GM19025 (cell line): ENCODE measurements around the gene UNC5C.

ENCODE experiments used
- ATAC-seq: cut with Tn5 transposase; IDR thresholded peaks from one replicate; pipeline ENCODE4 v1.9.1; 2021; ENCODE audit warnings: mild to moderate bottlenecking, low read depth, moderate library complexity; ENCODE audit not compliant: unreplicated experiment

UNC5C gene

GRCh38 chr4:95524184-95524583 lies 24.6 kb downstream of the UNC5C start:
- no peak for ATAC-seq

GRCh38 chr4:95522682-95523530 lies 25.9 kb downstream of the UNC5C start:
- no peak for ATAC-seq

- no peak for ATAC-seq
Observed at GRCh38 chr4:95517576-95518345, 31.0 kb downstream of the UNC5C start.

- ATAC-seq = no peak
Observed at GRCh38 chr4:95516528-95517017, 32.2 kb downstream of the UNC5C start.

GRCh38 chr4:95515589-95515988 lies 33.2 kb downstream of the UNC5C start:
- no peak for ATAC-seq

GRCh38 chr4:95513022-95513421 lies 35.8 kb downstream of the UNC5C start:
- ATAC-seq = no peak

GRCh38 chr4:95511477-95511876 lies 37.3 kb downstream of the UNC5C start:
- ATAC-seq = no peak

- ATAC-seq = no peak
Observed at GRCh38 chr4:95510877-95511276, 37.9 kb downstream of the UNC5C start.

GRCh38 chr4:95510145-95510544 lies 38.6 kb downstream of the UNC5C start:
- no peak for ATAC-seq

- no peak for ATAC-seq
Observed at GRCh38 chr4:95508421-95508820, 40.4 kb downstream of the UNC5C start.

- ATAC-seq = no peak
Observed at GRCh38 chr4:95507561-95507960, 41.2 kb downstream of the UNC5C start.

- no peak for ATAC-seq
Observed at GRCh38 chr4:95507147-95507546, 41.6 kb downstream of the UNC5C start.

- ATAC-seq = no peak
Observed at GRCh38 chr4:95506264-95506663, 42.5 kb downstream of the UNC5C start.

- no peak for ATAC-seq
Observed at GRCh38 chr4:95505799-95506198, 43.0 kb downstream of the UNC5C start.

GRCh38 chr4:95505151-95505550 lies 43.6 kb downstream of the UNC5C start:
- no peak for ATAC-seq

GRCh38 chr4:95504501-95504900 lies 44.3 kb downstream of the UNC5C start:
- ATAC-seq = no peak

GRCh38 chr4:95500361-95500760 lies 48.4 kb downstream of the UNC5C start:
- no peak for ATAC-seq

- ATAC-seq = no peak
Observed at GRCh38 chr4:95499291-95499696, 49.5 kb downstream of the UNC5C start.

- ATAC-seq = no peak
Observed at GRCh38 chr4:95494186-95494585, 54.6 kb downstream of the UNC5C start.

GRCh38 chr4:95478679-95479078 lies 70.1 kb downstream of the UNC5C start:
- no peak for ATAC-seq

- no peak for ATAC-seq
Observed at GRCh38 chr4:95476121-95476520, 72.7 kb downstream of the UNC5C start.

- ATAC-seq = no peak
Observed at GRCh38 chr4:95472534-95472933, 76.2 kb downstream of the UNC5C start.
